Measurements from ENCODE around the gene FAM24B.
"Not testable (repeated sequence)": the region's sequence is repeated elsewhere in the genome, so short reads cannot be mapped to it uniquely, and the experiment has no call there.

FAM24B gene

DNA sequence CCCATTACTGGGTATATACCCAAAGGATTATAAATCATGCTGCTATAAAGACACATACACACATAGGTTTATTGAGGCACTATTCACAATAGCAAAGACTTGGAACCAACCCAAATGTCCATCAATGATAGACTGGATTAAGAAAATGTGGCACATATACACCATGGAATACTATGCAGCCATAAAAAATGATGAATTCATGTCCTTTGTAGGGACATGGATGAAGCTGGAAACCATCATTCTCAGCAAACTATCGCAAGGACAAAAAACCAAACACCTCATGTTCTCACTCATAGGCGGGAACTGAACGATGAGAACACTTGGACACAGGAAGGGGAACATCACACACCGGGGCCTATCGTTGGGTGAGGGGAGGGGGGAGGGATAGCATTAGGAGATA is 21.3 kb downstream of the FAM24B start:
- not testable (repeated sequence) for DNase-seq

DNA sequence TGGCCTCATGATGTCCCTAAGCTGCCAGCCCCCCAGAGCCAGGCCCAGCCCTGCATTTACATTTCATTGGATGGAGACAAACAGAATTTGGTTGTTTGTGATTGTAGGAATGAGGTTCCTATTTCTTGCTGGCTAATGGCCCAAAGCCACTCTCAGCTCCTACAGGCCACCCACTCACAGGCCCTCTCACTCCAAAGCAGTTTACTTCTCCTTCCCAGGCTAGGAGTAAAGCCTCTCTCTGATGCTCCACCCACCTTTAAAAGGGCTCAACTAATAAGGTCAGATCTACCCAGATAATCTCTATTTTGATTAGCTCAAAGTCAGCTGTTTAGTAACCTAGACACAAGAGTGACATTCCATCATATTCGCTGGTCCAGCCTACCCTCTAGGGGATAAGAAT is 22.5 kb downstream of the FAM24B start:
- no peak for DNase-seq

DNA sequence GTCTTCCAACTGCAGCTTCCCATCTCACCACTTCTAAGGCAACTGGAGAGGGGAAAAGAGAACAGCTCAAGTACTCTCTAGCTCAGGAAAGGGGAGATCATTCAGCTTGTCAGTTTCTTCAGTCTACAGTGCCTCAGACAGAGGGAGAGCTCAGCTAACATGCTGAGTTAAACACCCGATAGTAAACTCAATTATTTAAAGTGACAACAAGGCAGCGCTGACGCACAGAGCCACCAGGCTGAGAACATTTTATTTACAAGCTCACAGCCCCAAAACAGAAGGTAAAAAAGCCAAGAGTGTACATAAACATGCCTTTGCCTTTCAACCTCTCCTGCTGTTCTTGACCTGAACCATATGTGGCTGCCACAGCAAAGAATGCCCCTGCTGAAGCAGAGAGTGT is 23.6 kb downstream of the FAM24B start:
- DNase-seq, result no peak

DNA sequence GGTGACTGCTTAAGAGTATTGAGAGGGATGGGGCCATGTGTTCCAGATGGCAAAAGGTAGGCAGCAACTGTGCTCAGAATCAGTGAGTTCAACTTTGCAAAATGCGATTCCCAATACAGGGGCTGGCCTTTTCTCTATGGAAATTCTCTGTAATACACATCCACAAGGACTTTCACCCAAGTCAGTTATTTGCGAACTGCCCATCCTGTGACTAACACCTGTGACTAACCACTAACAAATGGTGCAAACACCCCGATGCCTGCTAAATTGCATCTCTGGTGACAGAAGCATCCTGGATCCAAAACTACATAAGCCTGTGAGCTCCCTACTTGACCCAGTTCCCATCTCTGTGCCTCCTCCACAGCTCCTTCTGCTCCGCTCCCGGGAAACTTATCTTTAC is 24.7 kb downstream of the FAM24B start:
- DNase-seq, result no peak

DNA sequence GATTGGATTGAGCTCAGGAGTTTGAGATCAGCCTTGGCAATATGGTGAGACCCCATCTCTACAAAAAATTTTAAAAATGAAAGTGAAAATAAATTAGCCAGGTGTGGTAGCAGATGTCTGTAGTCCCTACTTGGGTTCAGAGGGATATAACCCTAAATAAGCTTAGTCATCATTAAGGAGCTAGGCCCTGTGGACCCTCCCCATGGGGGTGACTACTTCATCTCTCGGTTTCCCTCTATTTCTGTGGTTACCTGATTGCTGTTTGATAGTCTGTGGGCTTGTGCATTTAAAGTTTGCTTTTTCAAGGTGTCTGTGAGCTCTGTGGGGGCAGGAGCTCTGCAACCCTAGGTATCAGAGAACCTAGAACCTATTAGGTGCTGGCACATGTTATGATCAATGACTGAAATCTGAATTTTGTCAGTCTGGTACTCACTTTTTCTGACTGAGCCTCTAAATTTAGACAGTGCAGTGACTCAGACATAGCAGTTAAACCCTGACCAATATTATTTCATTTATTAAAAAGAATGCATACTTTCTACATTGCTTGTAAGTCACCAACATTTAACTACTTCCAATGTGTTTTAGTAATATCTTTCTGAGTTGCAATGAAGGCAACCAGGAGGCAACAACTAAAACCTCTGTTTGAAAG is 25.6 kb downstream of the FAM24B start:
- DNase-seq, result no peak

DNA sequence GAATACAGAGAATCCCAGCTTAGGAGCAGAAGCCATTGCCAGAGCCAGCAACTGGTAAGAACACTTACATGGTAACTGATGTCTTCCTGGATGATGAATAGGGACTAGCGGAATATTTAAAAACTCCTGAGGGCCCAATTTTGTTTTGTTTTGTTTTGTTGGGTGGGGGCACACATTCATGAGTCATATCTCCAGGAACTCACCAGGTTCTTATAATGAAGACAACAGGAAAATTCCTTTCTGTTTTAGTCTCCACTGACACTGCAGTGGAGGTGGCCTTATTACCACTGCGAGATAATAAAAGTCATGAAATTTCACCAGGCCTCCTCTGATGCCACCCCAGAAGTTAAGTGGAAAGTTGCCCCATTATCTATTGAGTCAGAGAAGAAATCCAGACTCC is 27.1 kb downstream of the FAM24B start:
- no peak for DNase-seq

DNA sequence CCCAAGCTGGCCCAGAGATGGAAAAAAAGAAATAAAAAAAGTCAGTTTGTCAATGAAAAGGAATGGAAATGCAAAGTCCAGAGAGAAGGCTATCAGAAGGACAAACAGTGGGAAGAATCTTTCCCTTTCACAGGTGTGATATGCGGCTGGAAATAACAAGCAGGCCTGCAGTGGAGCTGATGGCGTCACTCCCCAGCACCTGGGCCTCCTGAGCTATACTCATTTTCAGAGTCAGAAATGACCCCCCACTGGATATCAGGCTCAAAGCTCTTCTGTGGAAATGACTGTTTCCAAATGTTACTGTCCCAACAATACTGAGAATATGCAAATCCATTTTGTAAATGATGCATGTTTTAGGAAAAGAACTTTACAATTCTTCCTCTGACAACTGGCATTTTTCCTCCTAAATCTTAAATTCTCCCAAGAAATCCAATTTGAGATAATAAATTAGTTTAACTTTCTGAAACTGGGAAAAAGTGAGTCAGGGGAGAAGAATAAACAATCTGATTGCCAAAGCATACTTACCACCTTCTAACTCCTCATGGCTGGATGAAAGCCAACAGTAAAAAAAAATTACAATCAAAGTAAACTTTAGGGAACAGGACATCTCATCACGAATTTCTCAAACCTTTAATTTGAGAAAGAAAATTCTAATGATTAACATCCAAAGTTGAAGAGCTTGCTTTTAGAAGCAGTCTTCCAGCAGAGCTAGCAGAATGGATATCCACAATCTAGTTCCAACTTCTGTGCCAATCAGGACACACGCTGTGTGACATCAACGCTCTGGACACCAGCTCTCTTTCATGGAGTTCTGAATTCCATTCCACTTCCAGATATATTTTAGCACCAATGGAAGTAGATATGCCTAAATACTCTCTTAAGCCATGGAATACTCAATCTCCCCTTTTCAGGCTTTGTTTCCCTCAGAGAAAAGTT is 28.4 kb downstream of the FAM24B start:
- DNase-seq, result no peak

DNA sequence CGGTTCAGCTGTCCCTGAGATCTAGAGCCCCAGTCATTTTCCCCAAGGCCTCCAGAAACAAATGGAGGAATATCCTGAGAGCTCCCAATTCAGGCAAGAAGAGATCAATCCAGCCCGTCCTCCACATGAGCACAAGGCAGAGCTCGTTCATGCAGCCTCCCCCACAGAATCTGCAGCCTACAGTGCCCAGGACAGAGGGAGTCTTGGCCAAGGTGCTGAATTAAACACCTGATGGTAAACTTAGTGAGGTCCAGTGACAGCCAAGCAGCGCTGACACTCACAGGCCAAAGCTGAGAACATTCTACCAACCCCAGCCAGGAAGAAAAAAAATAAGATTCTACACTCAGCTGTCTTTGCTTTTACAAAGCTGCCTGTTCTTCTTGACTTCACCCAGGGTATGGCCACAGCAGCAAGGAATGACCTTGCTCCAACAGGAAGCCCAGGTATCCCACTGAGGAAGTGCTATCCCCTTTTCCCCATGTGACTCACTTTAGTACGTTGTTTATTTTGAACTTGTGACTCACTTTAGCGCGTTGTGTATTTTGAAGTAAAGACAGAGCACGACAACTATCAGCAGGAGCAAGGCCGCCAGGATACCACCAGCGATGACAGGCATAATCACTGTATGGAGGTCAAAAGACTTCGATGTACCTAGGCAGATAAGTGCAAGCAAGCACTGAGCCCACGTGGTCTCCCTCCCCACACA is 29.3 kb downstream of the FAM24B start:
- no peak for DNase-seq

DNA sequence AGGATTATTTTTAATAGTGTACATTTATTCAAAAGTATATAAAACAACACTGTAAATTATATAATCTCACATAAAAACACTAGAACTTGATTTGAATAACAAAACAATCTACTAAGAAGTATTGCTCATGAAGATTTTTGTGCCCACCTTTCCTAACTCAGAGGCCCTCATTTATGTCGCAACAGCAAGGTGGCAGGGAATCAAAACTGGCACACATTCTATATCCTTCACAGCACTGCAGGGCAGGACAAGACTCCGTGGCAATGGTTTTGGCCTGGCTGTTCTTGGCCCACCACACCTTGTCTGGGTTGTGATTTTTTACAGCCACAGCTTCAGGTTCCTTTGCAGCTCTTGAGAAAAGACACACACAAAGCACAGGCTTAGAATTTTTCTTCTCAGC is 30.3 kb downstream of the FAM24B start:
- no peak for DNase-seq

DNA sequence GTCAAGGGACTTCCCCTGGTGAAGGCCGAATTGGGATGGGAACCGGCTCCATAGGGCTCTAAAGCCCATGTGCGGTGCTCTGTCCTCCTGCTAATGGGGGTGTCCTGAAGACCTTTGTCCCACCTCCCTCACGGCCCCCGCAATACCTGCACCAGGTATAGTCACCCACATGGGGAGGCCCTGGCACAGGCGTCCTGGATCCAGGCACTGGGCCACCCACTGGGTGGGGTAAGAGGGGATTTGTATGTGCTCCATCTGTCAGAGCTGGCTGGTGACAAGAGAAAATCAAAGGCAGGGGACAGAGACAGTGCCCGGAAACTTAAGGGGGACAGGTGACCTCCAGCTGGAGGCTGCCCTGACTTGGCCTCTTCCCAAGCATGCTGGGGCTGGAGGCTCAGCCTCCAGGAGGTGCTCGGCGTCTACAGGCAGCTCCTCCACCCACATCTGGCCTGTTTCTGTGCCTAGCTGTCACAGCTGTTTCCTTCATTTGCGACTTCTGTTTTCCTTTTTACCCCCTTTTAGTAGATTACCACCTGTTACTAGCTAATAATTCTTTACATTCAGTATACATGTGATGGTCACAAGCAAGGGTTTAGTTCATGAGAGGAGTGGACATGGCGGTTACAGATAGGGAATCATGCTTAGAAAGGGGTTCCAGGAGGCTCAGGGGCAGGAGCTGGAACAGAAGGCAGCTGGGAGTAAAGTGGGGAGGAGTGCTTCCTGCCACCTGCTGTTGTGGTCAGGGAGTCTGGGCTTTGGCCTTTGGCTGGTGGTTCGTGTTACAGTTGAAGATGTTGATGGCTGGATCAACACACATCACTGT is 31.4 kb downstream of the FAM24B start:
- peak; percentile 53 for DNase-seq

DNA sequence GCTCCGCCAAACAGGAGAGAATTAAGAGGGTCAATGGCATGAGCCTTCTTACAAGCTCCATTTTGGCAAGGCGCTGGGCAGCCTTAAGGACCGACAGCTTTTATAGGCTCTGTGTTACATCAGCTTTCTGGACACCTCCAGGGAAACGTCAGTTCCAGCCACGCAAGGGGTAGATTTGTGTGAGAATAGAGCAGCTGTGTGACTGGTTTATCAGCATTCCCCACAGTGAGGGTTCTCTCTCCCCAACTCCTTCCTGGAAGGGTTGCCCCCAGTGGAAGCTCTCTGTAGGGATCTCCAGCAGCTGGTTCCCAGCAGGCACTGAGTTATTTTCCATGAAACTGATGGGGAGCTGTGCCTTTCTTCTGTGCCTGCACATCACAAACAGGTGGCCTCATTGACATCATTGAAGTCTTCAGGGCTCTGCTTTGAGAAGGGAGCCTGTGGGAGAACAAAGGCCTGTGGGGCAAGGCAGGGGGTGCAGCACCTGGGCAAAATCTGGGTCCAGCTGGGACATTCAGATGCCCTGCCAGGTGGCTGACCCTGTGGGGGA is 33.5 kb downstream of the FAM24B start, which contains the start of gene CUZD1:
CUZD1 (minus strand) TSS at position 75 of the 550 bp plus-strand sequence; CDS start at position 61, 14 bp downstream.
- DNase-seq, result no peak

DNA sequence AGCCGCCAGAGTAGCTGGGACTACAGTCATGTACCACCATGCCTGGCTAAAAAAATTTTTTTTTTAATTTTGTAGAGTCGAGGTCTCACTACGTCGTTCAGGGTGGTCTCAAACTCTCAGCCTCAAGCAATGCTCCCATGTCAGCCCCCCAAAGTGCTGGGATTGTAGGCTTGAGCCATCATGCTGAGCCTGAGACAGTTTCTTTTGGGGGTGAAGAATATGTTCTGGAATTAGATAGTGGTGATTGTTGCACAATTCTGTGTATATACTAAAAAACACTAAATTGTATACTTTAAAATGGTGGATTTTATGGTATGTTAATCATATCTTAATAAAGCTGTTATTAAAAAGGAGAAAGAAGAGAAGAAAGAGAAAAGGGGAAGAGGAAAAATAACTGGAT is 35.2 kb downstream of the FAM24B start:
- DNase-seq, result no peak

DNA sequence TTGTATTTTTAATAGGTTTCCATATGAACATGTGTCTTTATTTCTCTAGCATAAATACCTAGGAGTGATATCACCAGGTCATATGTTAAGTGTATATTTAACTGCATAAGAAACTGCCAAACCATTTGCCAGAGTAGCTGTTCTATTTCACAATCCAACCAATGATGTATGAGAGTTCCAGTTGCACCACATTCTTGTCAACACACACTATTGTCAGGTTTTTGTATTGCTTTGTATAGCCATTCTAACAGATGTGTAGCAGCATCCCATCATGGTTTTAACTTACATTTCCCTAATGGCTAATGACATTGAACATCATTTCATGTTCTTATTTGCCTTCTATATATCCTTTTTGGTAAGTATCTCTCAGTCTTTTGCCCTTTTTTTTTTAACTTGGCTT is 37.8 kb downstream of the FAM24B start:
- no peak for DNase-seq

DNA sequence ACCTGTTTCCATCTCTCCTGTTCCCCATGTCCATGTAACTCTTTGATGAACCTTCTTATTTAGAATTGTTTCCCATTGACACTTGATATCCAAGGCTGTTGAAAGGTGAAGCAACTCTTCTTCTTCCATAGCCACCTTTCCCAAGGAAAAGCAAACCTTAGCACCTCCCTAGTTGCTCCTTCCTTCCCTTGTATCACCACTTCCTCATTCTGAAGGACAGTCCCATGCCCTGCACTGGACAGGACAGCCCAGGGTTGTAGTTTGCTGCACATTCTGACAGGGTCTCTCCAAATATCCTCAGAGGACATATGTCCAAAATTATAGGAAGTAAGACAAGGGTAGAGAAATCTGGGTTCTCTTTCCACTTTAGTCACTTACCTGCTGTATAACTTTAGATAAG is 39.9 kb downstream of the FAM24B start:
- DNase-seq, result no peak

DNA sequence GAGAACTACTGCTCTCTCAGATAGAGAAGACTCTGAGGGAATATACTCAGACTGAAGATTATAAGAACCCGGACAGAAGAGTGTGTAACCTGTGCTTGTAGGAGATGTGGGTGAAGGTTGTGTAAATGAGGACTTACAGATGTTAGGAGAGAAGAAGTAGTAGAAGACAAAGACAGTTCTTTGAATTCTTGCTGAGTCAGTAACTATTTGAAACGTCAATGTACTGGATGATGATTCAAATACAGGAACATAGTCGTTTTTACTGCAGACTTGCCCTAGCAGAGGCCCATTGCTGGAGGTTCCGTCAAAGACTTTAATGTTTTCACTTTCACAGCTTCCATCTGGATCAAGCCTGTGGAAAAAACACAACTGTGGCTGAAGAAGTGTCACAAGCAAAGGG is 40.5 kb downstream of the FAM24B start:
- no peak for DNase-seq

DNA sequence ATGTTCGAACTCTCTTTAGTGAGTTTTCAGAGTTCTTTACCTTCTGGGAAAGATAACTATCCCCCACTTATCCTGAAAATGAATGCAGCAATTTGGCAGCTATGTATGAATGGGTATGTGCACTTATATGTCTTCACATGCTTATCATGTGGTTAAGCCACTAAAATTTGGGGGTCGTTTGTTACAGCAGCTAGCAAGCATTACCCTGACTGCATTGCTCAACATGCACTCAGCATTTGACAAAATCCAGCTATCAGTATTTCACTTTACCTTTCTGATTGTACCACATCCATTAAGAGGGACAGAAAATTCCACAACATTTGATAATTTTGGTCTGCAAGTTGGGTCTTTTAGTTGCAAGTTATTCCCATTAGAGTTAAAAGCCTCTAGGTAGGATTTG is 43.5 kb downstream of the FAM24B start:
- no peak for DNase-seq

DNA sequence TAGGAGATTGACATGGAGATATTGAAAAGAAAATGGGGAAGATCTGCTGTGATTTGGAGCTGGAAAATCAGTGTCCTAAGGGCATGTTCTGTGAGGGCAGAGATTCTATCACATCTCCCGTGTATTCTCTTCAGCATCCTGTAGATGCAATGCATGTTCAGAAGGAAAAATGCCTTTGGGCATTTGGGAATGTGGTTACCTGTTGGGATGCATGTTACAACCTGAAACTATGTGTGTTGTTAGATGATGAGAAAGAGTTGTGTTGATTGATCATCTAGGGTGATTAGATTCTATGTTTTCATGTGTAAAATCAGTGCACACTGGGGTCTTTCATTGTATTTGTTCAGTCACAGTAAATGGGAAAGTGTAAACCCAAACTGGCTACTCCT is 48.4 kb downstream of the FAM24B start:
- DNase-seq, result no peak

DNA sequence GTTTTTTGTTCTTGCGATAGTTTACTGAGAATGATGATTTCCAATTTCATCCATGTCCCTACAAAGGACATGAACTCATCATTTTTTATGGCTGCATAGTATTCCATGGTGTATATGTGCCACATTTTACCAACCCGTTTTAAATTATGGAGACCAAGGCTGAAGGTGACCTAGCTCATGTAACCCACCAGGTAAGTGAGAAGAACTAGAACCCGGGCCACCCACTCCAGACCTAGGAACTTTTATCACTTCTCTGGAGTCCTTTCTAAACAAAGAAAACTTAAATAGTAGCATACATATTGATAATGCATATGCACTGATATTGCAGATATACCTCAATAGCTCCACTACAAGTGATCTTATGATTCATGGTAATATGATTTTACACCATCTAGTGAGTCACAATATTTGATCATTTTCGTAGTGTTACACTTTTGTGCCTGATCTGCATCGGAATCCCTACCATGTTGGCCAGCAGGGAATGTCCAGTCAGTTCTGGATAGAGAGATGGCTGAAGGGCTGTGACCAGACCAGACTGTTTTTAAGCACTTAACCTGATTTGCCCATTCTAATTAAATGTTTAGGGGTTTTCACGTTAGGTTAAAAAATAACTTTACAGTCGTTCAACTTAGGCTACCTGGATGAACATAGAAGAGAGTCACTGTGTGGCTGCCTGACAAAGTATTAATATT is 49.0 kb downstream of the FAM24B start:
- DNase-seq, result no peak

DNA sequence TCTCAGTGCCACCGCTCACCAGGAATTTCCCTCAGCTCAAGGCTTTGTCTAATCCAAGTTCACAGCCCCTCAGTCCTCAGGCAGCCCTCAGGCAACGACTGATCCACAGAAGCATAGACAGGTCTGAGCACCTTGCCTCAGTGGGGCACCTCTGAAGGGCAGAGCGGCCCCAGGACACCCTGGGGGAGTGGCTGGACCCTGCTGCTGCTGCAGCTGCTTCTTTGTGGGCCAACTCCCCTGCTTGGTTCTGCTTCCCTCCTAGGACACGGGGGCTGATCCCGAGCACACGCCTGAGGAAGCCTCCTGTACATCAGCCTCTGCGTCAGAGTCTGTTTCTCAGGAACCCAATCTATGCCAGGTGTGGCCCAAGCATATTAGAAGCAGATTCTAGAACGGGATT is 49.9 kb downstream of the FAM24B start:
- no peak for DNase-seq

DNA sequence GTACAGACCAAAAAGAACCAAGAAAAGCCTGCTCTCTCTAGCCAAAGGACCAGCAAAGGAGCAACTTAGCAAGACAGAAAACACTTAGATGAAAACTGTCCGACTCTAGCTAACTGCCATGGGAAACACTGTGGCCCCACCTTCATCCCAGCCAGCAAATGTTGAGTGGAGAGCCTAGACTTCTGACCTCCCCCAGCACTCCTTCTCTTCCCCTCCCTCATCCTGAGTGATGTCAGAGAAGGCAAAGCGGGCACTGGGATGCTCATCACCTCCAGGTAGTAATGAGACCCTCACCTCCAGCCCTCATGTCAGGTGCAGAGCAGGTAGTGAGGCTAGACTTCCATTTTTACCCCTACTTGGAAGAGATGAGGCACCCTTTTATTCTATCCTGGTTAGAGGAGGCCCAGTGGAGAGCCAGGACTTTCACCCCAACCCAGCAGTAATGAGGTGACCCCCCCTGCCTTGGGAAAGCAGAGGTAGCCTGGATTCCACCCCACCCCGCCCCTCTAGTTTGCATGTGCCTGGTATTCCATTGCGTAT is 50.6 kb downstream of the FAM24B start:
- no peak for DNase-seq

DNA sequence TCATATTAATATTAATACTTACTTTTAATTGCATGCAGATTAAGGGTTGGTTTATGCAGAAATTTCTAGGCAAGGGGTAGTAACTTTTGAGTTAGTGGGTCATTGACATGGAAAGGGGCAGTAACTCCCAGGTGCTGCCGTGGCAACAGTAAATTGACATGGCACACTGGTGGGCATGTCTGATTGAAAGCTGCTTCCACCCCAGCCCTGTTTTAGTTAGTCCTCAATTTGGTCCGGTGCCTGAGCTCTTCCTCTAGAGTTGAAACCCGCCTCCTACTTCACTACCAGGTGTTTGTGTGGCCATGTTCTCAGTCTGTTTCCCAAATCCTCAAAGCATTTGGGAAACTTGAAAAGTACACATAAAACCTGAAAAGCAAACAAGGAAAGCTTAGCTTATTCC is 52.1 kb downstream of the FAM24B start:
- no peak for DNase-seq

Measured in NCI-H524 treated with DMSO at 0.1 percent for 48 hours (cell line).